Measurements from ENCODE around the gene SORCS1. TPM values are rescaled to one million over a fixed set of nuclear protein-coding genes. Genes with fewer than 3 reads are reported as not detected.

Gene SORCS1
- total and polyA plus RNA-seq, 2 of the 8 experiments (the other 6 are each of a cell fraction or from before 2014, with no cell fraction given) = 4.1 to 4.6 TPM

GRCh38 chr10:106741006-106741530 is 423.4 kb downstream of the SORCS1 start:
- 89% methylated on average over 4 of the region's 4 CpGs; no CpG with 5 or more reads in 1 of the 2 experiments for WGBS, 2 experiments (ENCODE audit: extremely low coverage in 1 of 2, insufficient coverage in 1 of 2, insufficient read length in 1 of 2, insufficient replicate concordance in 2 of 2, low coverage in 1 of 2, low lambda C conversion rate in 2 of 2, missing lambda C conversion rate in 1 of 2)
- Histone ChIP-seq H2BK20ac (ENCODE audit: low read length) (no peak overlapping the region), H3K79me1 (ENCODE audit: low read depth, low read length) (no peaks in the 10 kb centered on the region), H2BK12ac (ENCODE audit: low read depth, low read length) (no peak overlapping the region), H3K36me3 (ENCODE audit: control insufficient read depth in 2 of 4, insufficient read depth in 4 of 4, low read length in 3 of 4) (no peaks in the 10 kb centered on the region), H2BK15ac (ENCODE audit: low read length) (no peak overlapping the region), H2BK120ac (replicated peaks; ENCODE audit: low read depth, low read length) (no peak overlapping the region), H4K5ac (ENCODE audit: insufficient read length, low read depth, low read length) (no peak overlapping the region), H3K79me2 (ENCODE audit: control insufficient read depth in 1 of 2, insufficient read depth in 2 of 2, low read length in 2 of 2) (no peaks in the 10 kb centered on the region), H3K4me1 (replicated peaks in 1 of 4; ENCODE audit: control insufficient read depth in 3 of 4, insufficient read depth in 4 of 4, low read length in 3 of 4) (no peaks in the 10 kb centered on the region), H3K9me3 (ENCODE audit: insufficient read depth in 2 of 2, low read depth in 1 of 2, low read length in 1 of 2) (no peaks in the 10 kb centered on the region), H3K4ac (replicated peaks; ENCODE audit: insufficient read length, low read depth, low read length) (no peak overlapping the region), H3K18ac (ENCODE audit: extremely low read depth, low read length) (no peak overlapping the region), H2AFZ (ENCODE audit: low read length) (no peak overlapping the region), H3K14ac (ENCODE audit: insufficient read length) (no peak overlapping the region), H2AK5ac (ENCODE audit: low read depth, low read length) (no peak overlapping the region), H4K91ac (replicated peaks; ENCODE audit: insufficient read length, low read length) (no peak overlapping the region), H3K56ac (replicated peaks; ENCODE audit: insufficient read length, low read depth, low read length) (no peak overlapping the region), H3K9ac (replicated peaks in 1 of 4; ENCODE audit: extremely low read depth in 1 of 4, low read depth in 3 of 4, low read length in 3 of 4) (no peak overlapping the region), H3K23ac (ENCODE audit: insufficient read length) (no peak overlapping the region), H3K4me3 (ENCODE audit: extremely low read depth in 1 of 4, insufficient read depth in 2 of 4, low read depth in 3 of 4, low read length in 4 of 4) (no peak overlapping the region), H3K27ac (ENCODE audit: low read depth, low read length) (no peak overlapping the region), H4K20me1 (replicated peaks in 1 of 2; ENCODE audit: control insufficient read depth in 1 of 2, insufficient read depth in 2 of 2, low read length in 2 of 2) (no peaks in the 10 kb centered on the region), H3K4me2 (ENCODE audit: insufficient read depth in 1 of 2, low read depth in 2 of 2, low read length in 2 of 2) (no peak overlapping the region), H4K8ac (ENCODE audit: extremely low read depth, insufficient read depth, low read length) (no peak overlapping the region), H3K27me3 (replicated peaks in 1 of 4; ENCODE audit: control insufficient read depth in 3 of 4, extremely low read depth in 1 of 4, insufficient read depth in 3 of 4, low read length in 3 of 4) (no peaks in the 10 kb centered on the region), H3K23me2 (ENCODE audit: low read depth, low read length) (no peaks in the 10 kb centered on the region), H2BK5ac (ENCODE audit: low read depth, low read length) (no peak overlapping the region)
- TF ChIP-seq, protein P1, sequence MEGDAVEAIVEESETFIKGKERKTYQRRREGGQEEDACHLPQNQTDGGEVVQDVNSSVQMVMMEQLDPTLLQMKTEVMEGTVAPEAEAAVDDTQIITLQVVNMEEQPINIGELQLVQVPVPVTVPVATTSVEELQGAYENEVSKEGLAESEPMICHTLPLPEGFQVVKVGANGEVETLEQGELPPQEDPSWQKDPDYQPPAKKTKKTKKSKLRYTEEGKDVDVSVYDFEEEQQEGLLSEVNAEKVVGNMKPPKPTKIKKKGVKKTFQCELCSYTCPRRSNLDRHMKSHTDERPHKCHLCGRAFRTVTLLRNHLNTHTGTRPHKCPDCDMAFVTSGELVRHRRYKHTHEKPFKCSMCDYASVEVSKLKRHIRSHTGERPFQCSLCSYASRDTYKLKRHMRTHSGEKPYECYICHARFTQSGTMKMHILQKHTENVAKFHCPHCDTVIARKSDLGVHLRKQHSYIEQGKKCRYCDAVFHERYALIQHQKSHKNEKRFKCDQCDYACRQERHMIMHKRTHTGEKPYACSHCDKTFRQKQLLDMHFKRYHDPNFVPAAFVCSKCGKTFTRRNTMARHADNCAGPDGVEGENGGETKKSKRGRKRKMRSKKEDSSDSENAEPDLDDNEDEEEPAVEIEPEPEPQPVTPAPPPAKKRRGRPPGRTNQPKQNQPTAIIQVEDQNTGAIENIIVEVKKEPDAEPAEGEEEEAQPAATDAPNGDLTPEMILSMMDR (IDR thresholded peaks at IDR 0.05; ENCODE audit: control extremely low read depth in 1 of 3, insufficient read depth in 1 of 3, low read depth in 1 of 3, low read length in 3 of 3) = no peak
- TF ChIP-seq SUZ12 (IDR thresholded peaks at IDR 0.05; ENCODE audit: low read length) = no peak
- no peak for TF ChIP-seq SP2 (IDR thresholded peaks at IDR 0.05; ENCODE audit: low read length)
- no peak for TF ChIP-seq NANOG (IDR thresholded peaks at IDR 0.05; ENCODE audit: insufficient read depth, low read depth, low read length, poor library complexity, severe bottlenecking)
- no peak for TF ChIP-seq HDAC6 (IDR thresholded peaks at IDR 0.05; ENCODE audit: low read depth, low read length)
- no peak for FAIRE-seq
- ChIA-PET POLR2A (ENCODE audit: partially characterized antibody) (no interaction called here), CTCF (ENCODE audit: partially characterized antibody) (interaction anchor here (1.7 kb wide), 1 partner anchor 124 kb away, joined by 3 read pairs; no protein-coding TSS in a partner anchor)
- DNase-seq (ENCODE audit: low read depth in 1 of 2, low spot score in 2 of 2) = no peak
